Transverse colon (tissue), 4 donors: ENCODE results near the gene SLC36A3.

Experiments used
- CTCF ChIP-seq, 5 experiments: fragments of 200-600 bp in 3 of 5; fragments of 450-650 bp in 2 of 5; sonication (generic) in 3 of 5; IDR thresholded peaks; 1 replicate in 2 of 5; 2 replicates in 3 of 5; pipeline ENCODE4 v1.5.1; 2016 to 2017; ENCODE audit warnings: antibody characterized with exemption in 5 of 5, inconsistent platforms in 3 of 5, mild to moderate bottlenecking in 2 of 5, moderate library complexity in 1 of 5
- POLR2A ChIP-seq: fragments of 450-650 bp; IDR thresholded peaks from one replicate; pipeline ENCODE4 v1.6.1; 2016; ENCODE audit warnings: antibody characterized with exemption, mild to moderate bottlenecking, moderate library complexity
- POLR2AphosphoS5 ChIP-seq, 3 donors: sonication (generic); formaldehyde crosslinking; IDR thresholded peaks; one replicate each; pipeline ENCODE4 v1.6.1; 2016; ENCODE audit warnings: antibody characterized with exemption in 3 of 3

- TF ChIP-seq CTCF (IDR thresholded peaks at IDR 0.05) (no peak), POLR2A (no peak), POLR2AphosphoS5 (IDR thresholded peaks at IDR 0.05) (no peak)
These were observed 9.8 kb upstream of the SLC36A3 start for GRCh38 chr5:151313357-151313756.
